K562 (cell line): ENCODE results near the gene KNDC1. TPM values are rescaled to one million over a fixed set of nuclear protein-coding genes. Genes with fewer than 3 reads are reported as not detected.

Experiments
- ATAC-seq: fragments of 200-7000 bp; cut with Tn5 transposase; 3 replicates; pipeline ENCODE4 v1.9.1; 2020; ENCODE audit warnings: moderate library complexity
- BruUV-seq: library from RNA; stranded (reverse); fragments of 400-500 nt; replicated peaks from 2 replicates; lab custom pipeline; 2021; lab: Mats Ljungman, UMichigan
- CTCF ChIA-PET: fragments of 300-600 bp; formaldehyde crosslinking; extraction: SDS; loops from one replicate; lab custom pipeline; 2021; ENCODE audit warnings: low intra/inter-chr PET ratio; lab: Yijun Ruan, JAX
- POLR2A ChIA-PET: fragments of 300-600, 350-650 bp; sonication (Branson Sonifier 250); formaldehyde crosslinking; extraction: SDS; loops from one replicate; lab custom pipeline; 2021; ENCODE audit warnings: antibody characterized with exemption, inconsistent platforms; lab: Yijun Ruan, JAX
- DNase-seq, 4 experiments: peaks; one replicate each; pipeline versions ENCODE4 v3.0.0 to v3.0.0-alpha.2; 2011 to 2018; ENCODE audit warnings: low spot score in 3 of 4, mixed read lengths in 3 of 4; ENCODE audit errors: extremely low read depth in 1 of 4
- FAIRE-seq: peaks from 2 replicates; lab custom pipeline; 2011; peaks lifted over from hg19 to GRCh38; lab: Jason Lieb, UNC
- H2AFZ ChIP-seq: 2 replicates; pipeline ENCODE4 v1.6.0; 2011; ENCODE audit warnings: low read depth, low read length, control low read depth, inconsistent platforms
- H3K27ac ChIP-seq: fragments of 200-600 bp; 3 replicates; pipeline ENCODE4 v1.8.0; 2011; ENCODE audit warnings: low read depth, mild to moderate bottlenecking, control low read depth, inconsistent platforms, low read length, moderate library complexity, mixed read lengths; ENCODE audit errors: extremely low read depth
- H3K27me3 ChIP-seq, 2 experiments: fragments of 300-600 bp in 1 of 2; 2 replicates in 1 of 2; 3 replicates in 1 of 2; pipeline versions ENCODE4 v1.6.0 to v1.8.0; 2011; ENCODE audit warnings: inconsistent platforms in 2 of 2, low read length in 2 of 2, mild to moderate bottlenecking in 1 of 2, mixed read lengths in 1 of 2, moderate library complexity in 1 of 2; ENCODE audit not compliant: control insufficient read depth in 2 of 2, insufficient read depth in 2 of 2
- H3K36me3 ChIP-seq: fragments of 300-600 bp; 3 replicates; pipeline ENCODE4 v1.8.0; 2011; ENCODE audit warnings: mild to moderate bottlenecking, low read length, inconsistent platforms; ENCODE audit not compliant: control insufficient read depth, insufficient read depth
- H3K4me1 ChIP-seq, 2 experiments: fragments of 200-600 bp in 1 of 2; replicated peaks in 1 of 2; 2 replicates in 1 of 2; 3 replicates in 1 of 2; pipeline versions ENCODE4 v1.5.1 to v1.8.0; 2011; ENCODE audit warnings: inconsistent platforms in 2 of 2, low read length in 2 of 2, mild to moderate bottlenecking in 1 of 2, mixed read lengths in 1 of 2, moderate library complexity in 1 of 2; ENCODE audit not compliant: control insufficient read depth in 2 of 2, insufficient read depth in 2 of 2
- H3K4me2 ChIP-seq: 2 replicates; pipeline ENCODE4 v1.6.1; 2011; ENCODE audit warnings: low read length, control low read depth, inconsistent platforms, mixed read lengths; ENCODE audit not compliant: insufficient read depth
- H3K4me3 ChIP-seq: fragments of 200-600 bp; sonication (generic), shearing (Covaris generic); 2 replicates; pipeline ENCODE4 v1.5.1; 2016; ENCODE audit warnings: control low read depth, inconsistent platforms
- H3K79me2 ChIP-seq: fragments of 200-600 bp; 3 replicates; pipeline ENCODE4 v1.8.0; 2011; ENCODE audit warnings: low read length, inconsistent platforms; ENCODE audit not compliant: control insufficient read depth, insufficient read depth
- H3K9ac ChIP-seq, 2 experiments: 2 replicates each; pipeline versions ENCODE4 v1.6.0 to v1.6.1; 2011; ENCODE audit warnings: low read depth in 2 of 2, low read length in 2 of 2, control low read depth in 1 of 2, inconsistent platforms in 1 of 2, mild to moderate bottlenecking in 1 of 2, mixed read lengths in 1 of 2; ENCODE audit not compliant: insufficient read depth in 1 of 2
- H3K9me1 ChIP-seq: one replicate; pipeline ENCODE4 v1.6.0; 2011; ENCODE audit warnings: inconsistent platforms, mild to moderate bottlenecking, low read length, moderate library complexity; ENCODE audit not compliant: control insufficient read depth, insufficient read depth
- H3K9me3 ChIP-seq: replicated peaks from 2 replicates; pipeline ENCODE4 v1.5.1; 2011; ENCODE audit warnings: low read depth, low read length, inconsistent platforms; ENCODE audit not compliant: control insufficient read depth, insufficient read depth
- H4K20me1 ChIP-seq: replicated peaks from 2 replicates; pipeline ENCODE4 v1.6.1; 2011; ENCODE audit warnings: low read length, inconsistent platforms, mixed read lengths; ENCODE audit not compliant: control insufficient read depth, insufficient read depth
- ZBTB1 ChIP-seq: sonication (generic); formaldehyde crosslinking; IDR thresholded peaks from 2 replicates; pipeline ENCODE4 v1.8.1; 2023; ENCODE audit warnings: missing genetic modification reagents, low read depth, mild to moderate bottlenecking, borderline replicate concordance
- ZNF143 ChIP-seq: sonication (generic); formaldehyde crosslinking; IDR thresholded peaks from 2 replicates; pipeline ENCODE4 v1.9.0; 2022; ENCODE audit warnings: mild to moderate bottlenecking, missing genetic modification reagents
- ZNF589 ChIP-seq: fragments of 200-800 bp; sonication (Bioruptor generic); IDR thresholded peaks from 2 replicates; pipeline ENCODE4 v1.6.1; 2016; ENCODE audit warnings: low read depth, missing genetic modification characterization, missing compliant biosample characterization
- WGBS: fragments of 100-300 bp; shearing (Covaris generic); methylation state at CpG from one replicate; pipeline ENCODE4 v1.1.6; 2016; ENCODE audit warnings: low coverage, mixed read lengths; ENCODE audit not compliant: insufficient coverage; ENCODE audit errors: missing lambda C conversion rate; 5-methylcytosine and 5-hydroxymethylcytosine counted together
- in situ Hi-C: fragments of 300-500 bp; cut with MboI; formaldehyde crosslinking; loops from 4 replicates; pipeline ENCODE4 v1.15.0; 2018; ENCODE audit warnings: inconsistent platforms, mixed read lengths
- intact Hi-C: fragments of 100-400 bp; cut with micrococcal nuclease; formaldehyde crosslinking; loops from 2 replicates; pipeline ENCODE4 v1.14.2; 2022
- polyA plus RNA-seq, 8 experiments: library from polyadenylated mRNA; depleted of rRNA in 4 of 8; stranded (reverse) in 5 of 8; unstranded in 3 of 8; fragments of >200 nt; fragmentation: Nextera tagmentation in 2 of 8; fragmentation: Illumina TruSeq in 1 of 8; extraction: Ambion mirVana in 2 of 8; extraction: Trizol in 1 of 8; gene quantifications; 2 replicates each; pipeline versions ENCODE4 v1.2.1 to v1.2.3, GENCODE V29; 2011 to 2014; ENCODE audit warnings: inconsistent platforms in 1 of 8, missing spikeins in 1 of 8
- total RNA-seq, 7 experiments: library from RNA; depleted of rRNA in 6 of 7; stranded (reverse); fragments of >200 nt in 6 of 7; fragmentation: Illumina TruSeq in 2 of 7; extraction: Trizol in 2 of 7; gene quantifications; 2 replicates each; pipeline versions ENCODE4 v1.2.1 to v1.2.3, GENCODE V29; 2011 to 2021; ENCODE audit warnings: low replicate concordance in 1 of 7

The KNDC1 gene
- total and polyA plus RNA-seq, 9 of the 15 experiments (the other 6 are each of a cell fraction or from before 2014, with no cell fraction given): 0.07 to 0.26 (median 0.11) TPM; not detected in 6

DNA sequence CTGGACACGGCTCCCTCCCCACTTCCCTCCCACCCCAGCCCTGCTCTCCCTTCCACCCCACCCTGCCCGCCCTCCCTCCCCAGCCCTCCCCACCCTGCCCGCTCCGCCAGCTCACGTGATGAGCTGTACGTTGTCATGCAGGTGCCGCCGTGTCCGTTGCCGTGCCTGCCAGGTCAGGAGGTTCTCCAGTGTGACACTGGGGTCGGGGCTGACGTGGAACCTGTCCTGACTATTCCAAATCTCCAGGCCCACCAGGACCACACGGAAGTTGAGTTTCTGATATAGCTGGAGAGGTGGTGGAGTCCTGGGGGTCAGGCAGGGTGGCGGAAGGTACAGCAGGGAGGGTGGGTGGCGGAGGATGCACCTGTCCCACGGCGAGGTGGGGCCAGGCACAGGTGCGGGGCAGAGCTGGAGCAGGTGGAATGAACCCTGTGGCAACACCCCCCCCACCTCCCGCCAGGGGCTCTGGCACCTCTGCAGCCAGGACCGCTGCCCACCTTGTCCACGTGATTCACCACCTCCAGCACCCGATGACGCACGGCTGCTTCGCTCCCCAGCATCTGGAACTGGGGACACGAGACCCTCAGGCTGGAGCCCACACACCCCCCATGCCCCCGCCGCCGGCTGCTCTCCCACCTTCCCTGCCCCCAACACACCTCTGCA is 112.4 kb downstream of the KNDC1 start:
- Histone ChIP-seq H3K4me3 (no peak overlapping the region), H4K20me1 (no peaks in the 10 kb centered on the region), H3K4me2 (no peak overlapping the region), H3K9ac (no peak overlapping the region), H3K9me3 (no peaks in the 10 kb centered on the region), H3K27me3 (no peaks in the 10 kb centered on the region), H2AFZ (no peak overlapping the region), H3K4me1 (peaks cover 20 to 92% of the 10 kb centered on the region in 2 experiments), H3K79me2 (no peaks in the 10 kb centered on the region), H3K9me1 (no peaks in the 10 kb centered on the region), H3K27ac (no peak overlapping the region), H3K36me3 (no peaks in the 10 kb centered on the region)
- DNase-seq (no peak), FAIRE-seq (no peak), ATAC-seq (no peak)
- in situ Hi-C loops: no loop called here
- no TSS peak for BruUV-seq
- intact Hi-C loops: no loop called here
- ChIA-PET POLR2A (no interaction called here), CTCF (no interaction called here)
- WGBS: 62% methylated on average over 4 of the region's 29 CpGs
- TF ChIP-seq ZNF589 (CRISPR knock-in tag): no peak

- Histone ChIP-seq H3K4me1 (peaks cover 25 to 92% of the 10 kb centered on the region in 2 experiments), H3K4me3 (no peak overlapping the region), H3K9ac (no peak overlapping the region), H3K36me3 (no peaks in the 10 kb centered on the region), H3K27me3 (no peaks in the 10 kb centered on the region), H3K9me3 (no peaks in the 10 kb centered on the region), H3K79me2 (no peaks in the 10 kb centered on the region), H3K4me2 (no peak overlapping the region), H4K20me1 (no peaks in the 10 kb centered on the region), H3K27ac (no peak overlapping the region), H3K9me1 (no peaks in the 10 kb centered on the region), H2AFZ (no peak overlapping the region)
- intact Hi-C loops: no loop called here
- TF ChIP-seq ZBTB1 (CRISPR knock-in tag): no peak
- TF ChIP-seq ZNF143: no peak
- in situ Hi-C loops: no loop called here
- ATAC-seq: no peak
- WGBS: 81% methylated on average over 7 of the region's 25 CpGs
- DNase-seq: no peak
- no peak for FAIRE-seq
- ChIA-PET POLR2A (interaction anchor here (0.6 kb wide), 1 partner anchor 868 kb away, joined by 3 read pairs; no protein-coding TSS in a partner anchor), CTCF (no interaction called here)
- BruUV-seq: no TSS peak
These were observed 113.0 kb downstream of the KNDC1 start for GRCh38 chr10:133272964-133273420.
